Skin epidermis (tissue), 12 donors: Measurements from ENCODE around the gene TSKU.

Experiments used
- H3K27ac ChIP-seq, 21 experiments: fragments of 200-600 bp; sonication (generic) in 11 of 21; one replicate each; pipeline ENCODE4 v1.5.0; 2020; ENCODE audit warnings: mild to moderate bottlenecking in 3 of 21, inconsistent platforms in 2 of 21, moderate library complexity in 2 of 21
- H3K4me3 ChIP-seq, 7 experiments: fragments of 200-600 bp; sonication (generic) in 2 of 7; one replicate each; pipeline ENCODE4 v1.5.0; 2020; ENCODE audit warnings: inconsistent platforms in 2 of 7, mild to moderate bottlenecking in 2 of 7, moderate library complexity in 1 of 7

The TSKU gene

GRCh38 chr11:76768088-76768908 lies 14.9 kb upstream of the TSKU start:
- H3K4me3 ChIP-seq, result peak overlapping the region in 1 of 7 experiments; percentile 21
- peak overlapping the region in 20 of 21 experiments; percentile 31 to 85 (median 75) for H3K27ac ChIP-seq

GRCh38 chr11:76768909-76769560 lies 14.1 kb upstream of the TSKU start:
- Histone ChIP-seq H3K27ac (peak overlapping the region in 17 of 21 experiments; percentile 14 to 85 (median 75)), H3K4me3 (no peak overlapping the region)

GRCh38 chr11:76769645-76770586 lies 13.2 kb upstream of the TSKU start:
- Histone ChIP-seq H3K4me3 (no peak overlapping the region), H3K27ac (peak overlapping the region in 14 of 21 experiments; percentile 14 to 85 (median 62))

GRCh38 chr11:76770642-76771445 lies 12.3 kb upstream of the TSKU start:
- Histone ChIP-seq H3K4me3 (no peak overlapping the region), H3K27ac (peak overlapping the region in 16 of 21 experiments; percentile 4 to 70 (median 50))

GRCh38 chr11:76771446-76772099 lies 11.6 kb upstream of the TSKU start:
- Histone ChIP-seq H3K4me3 (no peak overlapping the region), H3K27ac (peak overlapping the region in 14 of 21 experiments; percentile 4 to 70 (median 50))

GRCh38 chr11:76772100-76772782 lies 10.9 kb upstream of the TSKU start:
- Histone ChIP-seq H3K27ac (peak overlapping the region in 3 of 21 experiments; percentile 38 to 69 (median 54)), H3K4me3 (no peak overlapping the region)

- Histone ChIP-seq H3K27ac (peak overlapping the region in 4 of 21 experiments; percentile 4 to 54 (median 44)), H3K4me3 (no peak overlapping the region)
These were observed 10.4 kb upstream of the TSKU start for GRCh38 chr11:76772783-76773106.

- no peak overlapping the region for H3K4me3 ChIP-seq
- H3K27ac ChIP-seq, result peak overlapping the region in 3 of 21 experiments; percentile 3 to 61 (median 51)
These were observed 9.2 kb upstream of the TSKU start for GRCh38 chr11:76773921-76774361.

- H3K4me3 ChIP-seq, result no peak overlapping the region
- H3K27ac ChIP-seq, result no peak overlapping the region
These were observed 6.7 kb upstream of the TSKU start for GRCh38 chr11:76776472-76776871.

GRCh38 chr11:76777305-76777704 lies 5.9 kb upstream of the TSKU start:
- Histone ChIP-seq H3K4me3 (no peak overlapping the region), H3K27ac (no peak overlapping the region)

GRCh38 chr11:76777876-76778275 lies 5.3 kb upstream of the TSKU start:
- no peak overlapping the region for H3K27ac ChIP-seq
- H3K4me3 ChIP-seq, result no peak overlapping the region

- no peak overlapping the region for H3K4me3 ChIP-seq
- H3K27ac ChIP-seq, result peak overlapping the region in 1 of 21 experiments; percentile 6
These were observed 4.3 kb upstream of the TSKU start for GRCh38 chr11:76778874-76779273.

- H3K27ac ChIP-seq, result peak overlapping the region in 20 of 21 experiments; percentile 19 to 99 (median 84)
These were observed 1.9 kb upstream of the TSKU start for GRCh38 chr11:76781046-76781801.

GRCh38 chr11:76781807-76782530 lies 1.2 kb upstream of the TSKU start:
- H3K27ac ChIP-seq, result peak overlapping the region in 20 of 21 experiments; percentile 68 to 99 (median 95)
- peak overlapping the region; percentile 53 to 81 (median 69) for H3K4me3 ChIP-seq

More at GRCh38 chr11:76781046-76781801, 1.9 kb upstream of the TSKU start:
- H3K4me3 ChIP-seq, result peak overlapping the region in 2 of 7 experiments; percentile 69 to 74

GRCh38 chr11:76782531-76783293 lies 444 bp upstream of the TSKU start:
- H3K27ac ChIP-seq, result peak overlapping the region; percentile 68 to 99 (median 96)

More at GRCh38 chr11:76782531-76783293, 444 bp upstream of the TSKU start:
- peak overlapping the region; percentile 53 to 81 (median 69) for H3K4me3 ChIP-seq
